ENCODE results near the gene TMEFF1. TPM values are rescaled to one million over a fixed set of nuclear protein-coding genes. Genes with fewer than 3 reads are reported as not detected.

The TMEFF1 gene
- total RNA-seq, 1 experiment from 2014 or later: 3.3 TPM

GRCh38 chr9:100492952-100493351, 20.0 kb downstream of the TMEFF1 start:
- Histone ChIP-seq H3K4me3 (replicated peaks in 1 of 2; ENCODE audit: low read depth in 1 of 2, low read length in 2 of 2) (no peak overlapping the region), H3K4me2 (ENCODE audit: low read length) (no peak overlapping the region), H3K4me1 (ENCODE audit: control insufficient read depth in 1 of 2, insufficient read depth in 2 of 2, low read length in 2 of 2) (no peaks in the 10 kb centered on the region), H3K36me3 (ENCODE audit: control insufficient read depth in 1 of 2, insufficient read depth in 2 of 2, low read length in 2 of 2) (no peaks in the 10 kb centered on the region), H3K27me3 (ENCODE audit: insufficient read depth, low read length) (no peaks in the 10 kb centered on the region), H3K9ac (ENCODE audit: low read length) (no peak overlapping the region), H3K9me3 (ENCODE audit: control insufficient read depth in 1 of 2, insufficient read depth in 1 of 2, low read depth in 1 of 2, low read length in 2 of 2) (no peaks in the 10 kb centered on the region), H4K20me1 (ENCODE audit: insufficient read depth) (no peaks in the 10 kb centered on the region), H3K27ac (ENCODE audit: low read depth, low read length) (no peak overlapping the region), H2AFZ (ENCODE audit: low read depth, low read length, poor library complexity, severe bottlenecking) (no peak overlapping the region), H3K79me2 (ENCODE audit: insufficient read depth, low read length) (no peaks in the 10 kb centered on the region), H3K9me2 (ENCODE audit: insufficient read depth) (no peaks in the 10 kb centered on the region)
- no TSS peak for BruUV-seq (replicated peaks)
- intact Hi-C loops (cut with micrococcal nuclease): no loop called here
- ATAC-seq (0 out of 2 replicates have a peak, but pooled peaks have one; percentile 34), DNase-seq (ENCODE audit: low read depth, low spot score) (no peak)
- RAD21 ChIA-PET (ENCODE audit: low non-redundant PET in 1 of 2, low total read pairs in 2 of 2, uncharacterized antibody in 2 of 2, unreplicated experiment in 2 of 2): no interaction called here
- POLR2A ChIA-PET: no interaction called here
- CTCF ChIA-PET: no interaction called here
- TF ChIP-seq MAX (IDR thresholded peaks at IDR 0.05) (no peak), RAD21 (IDR thresholded peaks at IDR 0.05; ENCODE audit: low read depth) (peak; percentile 48), CTCF (IDR thresholded peaks at IDR 0.05 in 2 of 3, conservative IDR thresholded peaks at IDR 0.05 in 1 of 3; ENCODE audit: borderline replicate concordance in 1 of 3, insufficient read depth in 1 of 3, low read depth in 2 of 3, low read length in 2 of 3) (peak in 1 of 3 experiments; percentile 38; a peak in 2 of 6 replicates)

GRCh38 chr9:100498592-100498991, 25.6 kb downstream of the TMEFF1 start:
- Histone ChIP-seq H2AFZ (ENCODE audit: low read depth, low read length, poor library complexity, severe bottlenecking) (no peak overlapping the region), H3K4me1 (ENCODE audit: control insufficient read depth in 1 of 2, insufficient read depth in 2 of 2, low read length in 2 of 2) (no peaks in the 10 kb centered on the region), H3K4me3 (replicated peaks in 1 of 2; ENCODE audit: low read depth in 1 of 2, low read length in 2 of 2) (no peak overlapping the region), H3K79me2 (ENCODE audit: insufficient read depth, low read length) (no peaks in the 10 kb centered on the region), H3K27ac (ENCODE audit: low read depth, low read length) (no peak overlapping the region), H3K27me3 (ENCODE audit: insufficient read depth, low read length) (no peaks in the 10 kb centered on the region), H3K9me2 (ENCODE audit: insufficient read depth) (no peaks in the 10 kb centered on the region), H4K20me1 (ENCODE audit: insufficient read depth) (no peaks in the 10 kb centered on the region), H3K36me3 (ENCODE audit: control insufficient read depth in 1 of 2, insufficient read depth in 2 of 2, low read length in 2 of 2) (no peaks in the 10 kb centered on the region), H3K4me2 (ENCODE audit: low read length) (no peak overlapping the region), H3K9ac (ENCODE audit: low read length) (no peak overlapping the region), H3K9me3 (ENCODE audit: control insufficient read depth in 1 of 2, insufficient read depth in 1 of 2, low read depth in 1 of 2, low read length in 2 of 2) (no peaks in the 10 kb centered on the region)
- ATAC-seq (no peak), DNase-seq (ENCODE audit: low read depth, low spot score) (no peak)
- no TSS peak for BruUV-seq (replicated peaks)
- RAD21 ChIA-PET (ENCODE audit: low non-redundant PET in 1 of 2, low total read pairs in 2 of 2, uncharacterized antibody in 2 of 2, unreplicated experiment in 2 of 2): no interaction called here
- POLR2A ChIA-PET: no interaction called here
- intact Hi-C loops (cut with micrococcal nuclease): no loop called here
- no peak for TF ChIP-seq EGR1 (IDR thresholded peaks at IDR 0.05; ENCODE audit: low read depth)
- TF ChIP-seq CEBPB (IDR thresholded peaks at IDR 0.05; ENCODE audit: low read depth): peak; percentile 29; the same call in 1 of the 2 replicates
- TF ChIP-seq YY1 (IDR thresholded peaks at IDR 0.05; ENCODE audit: extremely low read depth, insufficient replicate concordance, low read depth, low read length): no peak
- 0 out of 2 replicates have a peak, but pooled peaks have one; percentile 15 for TF ChIP-seq FOSL1 (IDR thresholded peaks at IDR 0.05; ENCODE audit: low read depth)
- TF ChIP-seq CBX3 (IDR thresholded peaks at IDR 0.05; ENCODE audit: low read depth): no peak
- CTCF ChIA-PET: no interaction called here

Data from HCT116 (cell line).